Measurements from ENCODE around the gene COL4A2. TPM values are rescaled to one million over a fixed set of nuclear protein-coding genes. Genes with fewer than 3 reads are reported as not detected.

Gene COL4A2
- total RNA-seq, 1 experiment from 2014 or later: 74.5 TPM

DNA sequence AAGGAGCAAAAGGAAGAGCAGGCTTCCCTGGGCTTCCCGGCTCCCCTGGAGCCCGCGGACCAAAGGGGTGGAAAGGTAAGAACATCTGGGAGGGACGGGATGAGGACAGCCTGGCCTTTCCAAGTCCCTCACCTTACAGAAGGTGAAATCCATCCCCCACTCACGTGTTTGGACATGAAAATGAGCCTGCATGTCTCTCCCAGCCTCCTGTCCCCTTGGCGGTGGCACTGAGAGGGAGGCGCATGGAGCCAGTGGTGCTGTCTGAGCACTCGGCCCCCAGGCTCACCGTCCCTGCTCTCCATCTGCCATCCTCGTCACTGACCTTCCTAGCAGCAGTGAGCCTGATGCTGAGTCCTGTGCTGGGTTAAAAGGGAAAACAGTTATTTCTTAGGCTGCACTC lies 150.3 kb downstream of the COL4A2 start:
- Histone ChIP-seq H3K27ac (ENCODE audit: low read length) (no peak overlapping the region), H3K9ac (ENCODE audit: low read length) (no peak overlapping the region), H2AFZ (ENCODE audit: low read length) (no peak overlapping the region), H3K27me3 (ENCODE audit: low read length) (no peaks in the 10 kb centered on the region), H3F3A (ENCODE audit: low read length, unreplicated experiment) (no peaks in the 10 kb centered on the region), H3K79me2 (ENCODE audit: low read length) (no peaks in the 10 kb centered on the region), H3K9me3 (ENCODE audit: low read length) (no peaks in the 10 kb centered on the region), H3K36me3 (ENCODE audit: low read depth, low read length) (no peaks in the 10 kb centered on the region), H4K20me1 (ENCODE audit: low read length) (no peaks in the 10 kb centered on the region), H3K4me1 (ENCODE audit: insufficient read depth, low read length) (peaks cover 4% of the 10 kb centered on the region; the same call in 1 of the 2 replicates), H3K4me2 (ENCODE audit: low read length) (no peak overlapping the region), H3K4me3 (ENCODE audit: low read length) (no peak overlapping the region), H3K9me2 (replicated peaks; ENCODE audit: low read length) (no peaks in the 10 kb centered on the region)
- no peak for TF ChIP-seq CTCF (conservative IDR thresholded peaks at IDR 0.05; ENCODE audit: low read depth, low read length)
- no peak for TF ChIP-seq EZH2phosphoT487 (IDR thresholded peaks at IDR 0.05; ENCODE audit: borderline replicate concordance, low read length)
- no peak for TF ChIP-seq EZH2 (IDR thresholded peaks at IDR 0.05; ENCODE audit: low read length, unreplicated experiment)
- POLR2A ChIA-PET (ENCODE audit: unreplicated experiment): no interaction called here
- ATAC-seq (no peak), DNase-seq (no peak)
- CTCF ChIA-PET: no interaction called here
- BruUV-seq (replicated peaks): no TSS peak
- intact Hi-C loops (cut with micrococcal nuclease): loop anchor here (5.0 kb wide), 4 partner anchors 45 to 360 kb away; partner anchors contain the start of gene RAB20

DNA sequence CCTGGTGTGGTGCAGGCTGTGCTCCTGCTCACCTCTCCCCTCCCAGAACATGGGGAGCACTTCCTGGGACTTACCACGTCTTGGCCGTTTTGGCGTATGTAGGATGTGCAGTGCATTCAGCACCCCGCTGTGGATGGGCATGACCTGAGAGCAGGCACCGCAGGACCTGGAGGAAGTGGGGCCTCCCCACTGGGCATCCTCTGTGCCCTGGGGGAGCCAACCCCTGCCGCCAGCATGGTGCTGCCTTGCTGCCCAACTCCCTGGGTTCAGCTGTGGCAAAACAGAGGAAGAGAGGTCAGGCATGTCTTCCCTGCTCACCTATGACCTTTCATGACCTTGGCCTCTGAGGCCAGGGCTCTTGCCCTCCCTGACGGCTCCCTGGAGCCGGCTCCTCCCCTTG lies 150.9 kb downstream of the COL4A2 start:
- intact Hi-C loops (cut with micrococcal nuclease): loop anchor here (5.0 kb wide), 4 partner anchors 44 to 359 kb away; partner anchors contain the start of gene RAB20
- CTCF ChIA-PET: no interaction called here

More for the DNA sequence above, 150.9 kb downstream of the COL4A2 start:
- POLR2A ChIA-PET (ENCODE audit: unreplicated experiment): no interaction called here
- no TSS peak for BruUV-seq (replicated peaks)
- Histone ChIP-seq H3K36me3 (ENCODE audit: low read depth, low read length) (no peaks in the 10 kb centered on the region), H3K4me3 (ENCODE audit: low read length) (no peak overlapping the region), H3K9me2 (replicated peaks; ENCODE audit: low read length) (no peaks in the 10 kb centered on the region), H2AFZ (ENCODE audit: low read length) (no peak overlapping the region), H3K4me1 (ENCODE audit: insufficient read depth, low read length) (peaks cover 4% of the 10 kb centered on the region; the same call in 1 of the 2 replicates), H3K9me3 (ENCODE audit: low read length) (no peaks in the 10 kb centered on the region), H3K4me2 (ENCODE audit: low read length) (no peak overlapping the region), H3K9ac (ENCODE audit: low read length) (no peak overlapping the region), H3K79me2 (ENCODE audit: low read length) (no peaks in the 10 kb centered on the region), H3K27ac (ENCODE audit: low read length) (no peak overlapping the region), H4K20me1 (ENCODE audit: low read length) (no peaks in the 10 kb centered on the region), H3K27me3 (ENCODE audit: low read length) (no peaks in the 10 kb centered on the region), H3F3A (ENCODE audit: low read length, unreplicated experiment) (no peaks in the 10 kb centered on the region)
- DNase-seq (no peak), ATAC-seq (no peak)
- no peak for TF ChIP-seq EZH2phosphoT487 (IDR thresholded peaks at IDR 0.05; ENCODE audit: borderline replicate concordance, low read length)
- TF ChIP-seq CTCF (conservative IDR thresholded peaks at IDR 0.05; ENCODE audit: low read depth, low read length): no peak
- TF ChIP-seq EZH2 (IDR thresholded peaks at IDR 0.05; ENCODE audit: low read length, unreplicated experiment): no peak
